Measurements from ENCODE around the gene REST.

GRCh38 chr4:56961107-56961500 is 53.4 kb downstream of the REST start:
- no peak for TF ChIP-seq CTCF (conservative IDR thresholded peaks at IDR 0.05 in 1 of 2, IDR thresholded peaks at IDR 0.05 in 1 of 2; ENCODE audit: low read depth in 1 of 2, low read length in 2 of 2)
- no peak for TF ChIP-seq EZH2 (IDR thresholded peaks at IDR 0.05; ENCODE audit: low read length, missing control alignments)

All from fibroblast of lung (primary cell).